Fibroblast of skin of right biceps (primary cell): ENCODE measurements around the gene CSRP2.

ENCODE experiments used
- DNase-seq: peaks from one replicate; pipeline ENCODE4 v3.0.0-alpha.2; 2013

CSRP2 gene

DNA sequence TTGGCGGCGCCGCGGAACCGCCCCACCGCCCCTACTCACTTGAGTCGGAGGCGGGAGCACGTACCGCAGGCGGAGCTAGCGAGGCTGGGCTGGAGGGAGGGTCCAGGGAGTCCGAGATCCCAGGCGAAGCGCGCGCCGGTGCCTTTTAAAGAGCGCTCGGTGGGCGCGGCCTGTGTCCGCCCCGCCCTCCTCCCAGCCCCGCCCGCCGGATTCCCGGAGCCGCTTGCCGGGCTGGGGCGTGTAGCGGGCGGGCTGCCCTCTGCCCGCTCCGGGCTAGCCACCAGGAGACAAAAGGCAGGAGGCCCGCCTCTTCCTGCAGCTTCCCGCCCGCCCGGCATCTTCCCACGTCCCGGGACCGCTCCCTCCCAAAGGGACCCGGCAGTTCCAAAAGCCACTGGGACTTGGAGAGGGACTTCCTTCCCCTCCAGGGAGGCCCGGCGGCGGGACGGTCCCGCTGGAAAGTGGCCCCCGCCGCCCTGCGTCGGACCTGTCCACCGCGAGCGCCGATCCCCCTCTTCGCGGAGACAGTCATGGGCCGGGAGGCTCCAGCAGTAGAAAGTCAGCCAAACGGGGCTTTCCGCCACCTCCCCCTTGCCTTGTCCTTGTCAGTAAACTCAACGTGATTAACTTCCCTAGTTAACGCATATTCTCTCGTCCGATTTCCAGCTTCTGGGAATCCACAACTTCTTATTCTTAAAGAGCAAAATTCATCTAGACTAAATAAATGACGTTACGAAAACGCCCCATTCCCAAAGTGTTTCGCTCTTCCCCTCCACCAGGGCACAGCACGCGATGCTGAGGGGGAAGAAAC, at the start of gene CSRP2:
TSS of gene CSRP2 (minus strand) at position 121 of the 811 bp plus-strand sequence. CDS start 12,759 bp downstream, outside the sequence.
- peak; percentile 93 for DNase-seq

DNA sequence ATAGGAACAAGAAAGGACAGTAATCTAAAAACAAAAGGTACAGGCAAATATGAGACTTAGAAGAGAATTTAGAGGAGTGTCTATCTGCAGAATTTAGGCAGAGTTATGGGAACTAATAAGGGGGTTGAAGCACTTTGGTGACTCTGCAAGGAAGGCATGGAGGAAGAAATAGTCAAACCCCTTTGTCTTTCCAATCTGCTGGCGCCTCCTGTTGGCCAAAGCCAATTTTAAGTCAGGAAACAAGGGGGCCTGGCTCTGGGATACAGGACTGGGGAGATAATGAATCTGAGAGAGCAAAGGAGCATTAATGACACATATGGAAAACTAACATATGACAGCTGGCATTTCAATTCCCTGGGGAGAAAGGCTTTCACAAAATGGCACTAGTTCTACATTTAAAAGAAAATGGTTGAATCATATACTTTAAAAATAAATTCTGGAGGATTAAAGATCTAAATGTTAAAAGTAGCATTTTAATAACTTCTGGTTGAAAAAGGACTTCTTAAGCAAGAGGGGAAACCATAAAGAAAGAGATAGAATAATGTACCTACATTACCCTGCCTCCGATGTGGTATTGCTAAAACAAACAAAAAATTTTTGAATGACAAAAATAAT, 48.5 kb upstream of the CSRP2 start:
- DNase-seq: peak; percentile 44

DNA sequence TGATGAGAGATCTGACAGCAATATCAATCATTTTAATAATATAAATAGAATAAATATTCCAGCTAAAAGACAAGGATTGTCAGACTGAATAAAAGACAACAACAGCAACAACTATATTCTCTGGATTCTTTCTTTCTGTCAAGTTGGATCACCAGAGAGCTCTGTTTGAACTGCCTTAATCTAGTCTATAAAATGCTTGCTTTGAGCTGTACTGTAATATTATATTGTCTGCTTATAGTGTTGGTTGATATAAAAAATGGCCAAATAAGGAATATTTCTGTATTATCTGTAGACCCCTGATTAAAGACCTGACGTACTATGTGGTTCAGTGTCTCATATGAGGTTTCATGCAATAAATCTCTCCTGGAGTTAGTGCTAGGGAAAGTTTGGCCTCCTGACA, 46.3 kb upstream of the CSRP2 start:
- DNase-seq: no peak

DNA sequence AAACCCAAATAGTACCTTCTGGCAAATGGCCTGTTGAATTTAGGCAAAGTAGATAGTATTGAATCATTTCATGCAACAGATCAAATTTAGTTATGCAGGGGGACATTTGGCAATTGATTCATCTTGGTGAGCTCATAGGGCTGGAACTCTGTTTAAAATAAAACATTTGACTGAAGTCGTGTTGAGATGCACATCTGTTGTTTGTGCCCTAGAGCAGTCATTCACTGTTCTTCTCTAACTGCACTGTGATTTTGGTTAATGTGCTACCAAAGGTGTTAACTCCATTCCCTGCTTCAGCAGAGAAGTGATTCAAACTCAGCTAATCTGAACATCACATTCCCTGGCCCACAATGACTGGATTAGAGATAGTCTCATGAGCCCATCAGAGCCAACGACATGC, 44.0 kb upstream of the CSRP2 start:
- peak; percentile 27 for DNase-seq

DNA sequence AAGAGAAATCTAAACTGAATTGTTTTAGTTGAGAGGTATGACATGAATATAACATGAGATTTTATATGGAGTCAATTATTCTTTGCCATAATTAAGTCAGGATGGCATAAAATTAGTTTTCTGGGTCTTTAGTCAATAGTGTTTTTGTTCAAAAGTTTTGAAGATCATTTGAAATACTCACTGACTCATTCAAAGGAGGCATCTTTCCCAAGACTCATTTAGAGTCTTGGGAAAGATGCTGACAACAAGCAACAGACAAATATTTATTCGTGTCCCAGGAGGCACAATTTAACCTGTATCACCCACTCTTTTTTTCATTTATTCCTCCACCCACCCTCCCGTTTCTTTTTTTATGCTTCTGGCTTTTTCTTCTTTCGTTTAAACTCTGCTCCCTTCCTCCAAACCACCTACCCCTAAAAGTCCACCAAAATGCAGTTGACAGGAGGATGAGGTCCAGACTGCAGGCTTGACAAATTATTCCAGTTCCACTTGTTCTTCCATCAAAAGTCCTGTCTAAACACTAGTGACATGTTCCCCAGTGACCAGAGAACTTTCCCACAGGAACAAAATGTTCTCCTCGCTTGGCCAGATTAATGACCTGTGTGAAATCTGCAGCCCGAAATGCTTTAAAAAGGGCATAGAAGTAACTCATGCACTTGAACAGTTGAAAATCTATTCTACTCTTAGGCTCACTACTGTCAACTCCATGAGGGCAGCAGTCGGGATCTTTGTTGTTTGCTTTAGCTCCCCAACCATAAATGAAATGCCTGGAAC, 43.3 kb upstream of the CSRP2 start:
- no peak for DNase-seq

DNA sequence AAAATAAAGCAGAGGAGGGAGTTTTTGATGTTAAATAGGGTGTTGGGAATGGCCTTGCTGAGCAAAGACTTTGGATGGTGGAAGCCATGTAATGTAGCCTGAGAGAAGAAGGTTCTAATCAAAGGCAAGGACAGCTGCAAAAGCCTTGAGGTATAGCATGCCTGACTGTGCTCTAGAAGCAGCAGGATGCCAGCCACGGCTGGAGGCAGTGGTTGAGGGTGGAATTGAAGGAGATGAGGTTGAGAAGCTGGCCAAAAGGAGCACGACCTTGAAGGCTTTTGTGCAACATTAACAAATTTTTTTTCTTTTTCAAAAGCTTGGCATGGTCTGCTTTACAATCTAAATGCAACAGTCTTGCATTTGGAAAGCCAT, 42.3 kb upstream of the CSRP2 start:
- DNase-seq: no peak

DNA sequence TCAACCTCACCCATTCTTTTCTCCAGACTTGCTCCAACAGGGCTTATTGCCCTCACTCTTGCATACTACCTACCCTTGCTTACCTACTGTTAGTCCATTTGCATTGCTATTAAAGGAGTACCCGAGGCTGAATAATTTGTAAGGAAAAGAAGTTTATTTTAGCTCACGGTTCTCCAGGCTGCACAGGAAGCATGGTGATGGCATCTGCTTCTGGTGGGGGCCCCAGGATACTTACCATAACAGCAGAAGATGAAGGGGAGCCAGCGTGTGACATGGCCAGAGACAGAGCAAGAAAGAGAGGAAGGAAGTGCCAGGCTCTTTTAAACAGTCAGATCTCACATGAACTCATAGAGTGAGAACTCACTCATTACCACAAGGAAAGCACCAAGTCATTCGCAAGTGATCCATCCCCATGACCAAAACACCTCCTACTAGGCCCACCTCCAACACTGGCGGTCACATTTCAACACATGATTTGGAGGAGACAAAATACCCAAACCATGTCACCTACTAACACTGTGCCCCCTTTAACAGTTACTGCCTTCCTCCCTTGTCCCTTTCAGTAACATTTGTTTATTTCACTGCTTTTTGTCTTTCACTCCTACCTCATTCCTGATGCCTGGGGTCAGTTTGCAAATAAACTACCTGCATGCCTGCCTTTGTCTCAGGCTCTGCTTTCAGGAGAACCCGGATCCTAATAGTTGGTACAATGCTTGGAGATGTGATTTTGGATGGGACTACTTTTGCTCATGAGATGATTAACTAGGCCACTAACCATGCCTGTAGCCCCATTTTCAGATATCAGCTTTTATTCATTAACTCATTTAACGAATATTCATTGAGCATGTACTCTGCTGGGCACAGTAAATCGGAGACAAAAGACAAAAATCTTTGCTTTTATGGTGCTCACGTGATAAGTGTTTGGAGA, 41.6 kb upstream of the CSRP2 start:
- DNase-seq: no peak

DNA sequence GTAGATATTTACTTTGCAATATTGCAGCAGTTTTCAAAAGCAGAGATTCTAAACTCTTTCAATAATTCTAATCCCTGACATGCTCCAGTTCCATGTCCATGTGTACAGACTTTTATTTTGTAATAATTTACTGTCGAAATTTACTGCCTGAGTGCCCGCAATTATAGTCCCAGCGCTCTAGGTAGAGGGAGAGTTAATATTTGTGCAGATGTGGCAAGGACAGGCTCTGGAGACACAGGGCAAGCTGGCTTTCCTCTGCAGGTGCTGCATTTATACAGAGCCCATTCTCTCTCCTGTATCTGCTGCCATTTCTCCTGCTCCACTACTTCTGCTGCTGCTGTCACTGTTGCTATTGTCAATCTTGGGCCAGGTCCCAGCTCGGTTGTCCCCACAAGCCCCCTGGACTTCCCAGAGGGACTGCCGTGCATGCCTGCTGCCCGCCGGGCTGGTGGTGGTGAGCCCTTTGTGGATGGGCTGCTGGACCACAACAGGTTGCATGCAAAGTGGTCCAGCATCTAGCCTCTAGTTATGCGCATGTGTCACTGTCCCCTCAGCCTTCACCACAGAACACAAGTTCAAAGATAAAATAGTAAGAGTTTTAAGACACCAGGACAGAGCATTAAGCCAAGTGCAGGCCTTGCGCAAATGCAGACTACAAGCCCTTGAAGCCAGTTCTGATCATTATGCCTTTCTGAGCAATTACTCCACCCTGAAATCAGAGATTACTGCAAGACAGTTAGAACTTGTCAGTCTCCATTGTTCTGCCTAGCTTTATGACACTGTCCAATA, 40.8 kb upstream of the CSRP2 start:
- DNase-seq: no peak

DNA sequence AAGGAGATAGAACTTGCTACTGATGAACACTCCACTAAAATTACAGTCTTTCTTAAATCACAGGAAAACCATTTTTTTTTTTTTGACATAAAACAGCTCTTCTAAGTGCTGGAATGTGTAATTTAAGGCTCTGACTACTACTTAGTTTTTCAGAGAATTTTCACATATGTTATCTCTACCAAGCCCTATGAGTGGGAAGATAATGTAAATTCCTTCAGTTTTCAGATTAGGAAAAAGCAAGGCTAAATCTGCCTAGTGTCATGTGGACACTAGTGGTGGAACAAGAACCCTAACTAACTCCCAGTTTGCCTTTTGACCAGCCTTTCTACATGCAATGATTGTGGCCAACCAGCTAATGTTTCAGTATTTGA, 37.3 kb upstream of the CSRP2 start:
- no peak for DNase-seq

DNA sequence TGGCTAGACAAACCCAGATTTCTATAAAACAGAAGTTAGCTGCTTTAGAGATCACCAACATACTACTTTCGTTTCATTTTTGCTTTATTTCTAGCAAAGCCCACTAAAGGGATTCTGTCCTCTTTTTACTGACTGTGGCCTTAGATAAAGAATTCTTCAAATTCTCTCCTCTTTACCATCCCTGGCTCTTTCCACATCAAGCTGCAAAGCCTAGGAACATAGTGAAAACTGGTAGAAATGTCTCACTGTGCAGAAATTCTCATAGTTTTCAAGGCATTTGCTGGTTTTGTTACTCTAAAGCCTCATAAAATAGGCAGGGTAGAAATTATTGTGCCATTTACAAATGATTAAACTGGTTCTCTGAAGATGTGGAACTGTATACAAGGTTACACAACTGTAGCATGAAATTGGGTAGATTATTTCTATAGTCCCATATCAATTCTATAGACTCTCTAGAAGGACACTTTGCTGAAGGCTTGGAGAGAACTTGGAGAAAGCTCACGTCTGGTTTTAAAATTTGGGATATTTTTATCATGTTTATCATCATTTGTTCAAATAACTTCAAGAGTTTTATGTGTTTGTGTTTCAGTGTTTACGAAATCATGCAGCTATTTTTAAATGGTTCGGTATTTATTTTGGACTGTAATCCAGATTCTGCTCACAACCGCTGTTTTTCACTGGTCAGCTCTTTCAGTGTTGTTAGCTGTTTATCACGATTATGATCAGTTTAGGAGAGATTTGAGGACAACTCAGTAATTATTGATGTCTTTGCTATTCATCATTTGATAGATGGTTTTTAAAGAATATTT, 36.7 kb upstream of the CSRP2 start:
- DNase-seq: no peak

DNA sequence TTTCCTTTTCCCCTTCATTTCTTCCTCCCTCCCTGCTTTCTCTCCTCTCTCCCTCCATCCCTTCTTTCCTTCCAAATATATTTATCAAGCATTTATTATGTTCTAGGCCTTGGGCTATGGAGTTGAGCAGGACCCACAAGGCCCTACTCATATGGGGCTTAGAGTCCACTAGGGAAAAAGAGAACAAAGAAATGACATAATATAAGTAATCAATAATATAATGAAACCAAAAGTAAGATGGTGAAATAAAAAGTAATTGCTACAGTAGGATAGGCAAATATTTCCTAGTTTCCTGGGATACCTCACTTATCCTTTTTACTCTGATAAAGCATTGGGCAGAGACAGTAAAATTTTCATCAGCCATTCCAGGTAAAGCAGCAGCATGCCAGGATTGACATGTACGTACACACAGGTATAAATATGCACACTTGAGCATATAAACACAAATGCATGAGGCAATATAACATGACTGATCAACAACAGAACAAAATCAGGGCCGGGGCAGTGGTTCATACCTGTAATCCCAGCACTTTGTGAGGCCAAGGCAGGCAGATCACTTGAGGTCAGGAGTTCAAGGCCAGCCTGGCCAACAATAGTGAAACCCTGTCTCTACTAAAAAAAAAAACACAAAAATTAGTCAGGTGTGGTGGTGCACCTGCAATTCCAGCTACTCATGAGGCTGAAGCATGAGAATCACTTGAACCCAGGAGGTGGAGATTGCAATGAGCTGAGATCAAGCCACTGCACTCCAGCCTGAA, 35.5 kb upstream of the CSRP2 start:
- no peak for DNase-seq

DNA sequence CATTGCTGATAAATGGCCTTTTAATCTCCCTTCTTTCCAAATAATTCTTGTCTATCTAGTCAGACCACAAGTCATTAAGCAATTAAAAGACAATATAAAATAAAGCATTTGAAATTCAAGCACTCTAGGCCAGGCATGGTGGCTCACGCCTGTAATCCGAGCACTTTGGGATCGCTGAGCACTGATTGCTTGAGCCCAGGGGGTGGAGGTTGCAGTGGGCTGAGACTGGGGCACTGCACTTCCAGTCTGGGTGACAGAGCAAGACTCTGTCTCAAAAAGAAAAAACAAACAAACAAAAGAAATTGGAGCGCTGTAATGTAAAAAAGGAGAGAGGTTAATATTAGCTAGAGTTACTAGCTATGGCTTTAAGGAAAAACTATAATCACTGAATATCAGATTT, 30.5 kb upstream of the CSRP2 start:
- peak; percentile 23 for DNase-seq

DNA sequence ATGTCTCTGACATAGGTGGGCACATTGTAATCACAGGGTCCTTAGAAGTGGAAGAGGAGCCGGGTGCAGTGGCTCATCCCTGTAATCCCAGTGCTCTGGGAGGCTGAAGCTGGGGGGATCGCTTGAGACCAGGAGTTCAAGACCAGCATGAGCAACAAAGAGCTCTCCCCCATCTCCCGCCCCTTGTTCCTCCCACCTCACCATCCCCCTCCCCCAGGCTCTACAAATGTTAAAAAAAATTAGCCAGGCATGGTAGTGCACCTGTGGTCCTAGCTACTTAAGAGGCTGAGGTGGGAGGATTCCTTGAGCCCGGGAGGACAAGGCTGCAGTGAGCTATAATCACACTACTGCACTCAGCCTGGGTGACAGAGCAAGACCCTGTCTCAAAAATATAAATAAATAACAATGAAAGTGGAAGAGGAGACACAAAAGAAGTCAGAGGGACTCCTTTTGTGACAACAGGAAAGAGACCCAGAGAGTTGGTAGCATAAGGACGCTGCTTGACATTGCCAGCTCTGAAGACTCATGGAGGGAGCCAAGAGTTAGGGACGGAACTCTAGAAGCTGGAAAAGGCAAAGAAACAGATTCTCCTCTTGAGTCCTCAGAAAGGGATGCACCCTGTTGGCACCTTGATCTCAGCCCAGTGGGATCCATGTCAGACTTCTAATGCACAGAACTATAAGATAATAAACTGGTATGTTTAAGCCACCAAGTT, 29.6 kb upstream of the CSRP2 start:
- no peak for DNase-seq

DNA sequence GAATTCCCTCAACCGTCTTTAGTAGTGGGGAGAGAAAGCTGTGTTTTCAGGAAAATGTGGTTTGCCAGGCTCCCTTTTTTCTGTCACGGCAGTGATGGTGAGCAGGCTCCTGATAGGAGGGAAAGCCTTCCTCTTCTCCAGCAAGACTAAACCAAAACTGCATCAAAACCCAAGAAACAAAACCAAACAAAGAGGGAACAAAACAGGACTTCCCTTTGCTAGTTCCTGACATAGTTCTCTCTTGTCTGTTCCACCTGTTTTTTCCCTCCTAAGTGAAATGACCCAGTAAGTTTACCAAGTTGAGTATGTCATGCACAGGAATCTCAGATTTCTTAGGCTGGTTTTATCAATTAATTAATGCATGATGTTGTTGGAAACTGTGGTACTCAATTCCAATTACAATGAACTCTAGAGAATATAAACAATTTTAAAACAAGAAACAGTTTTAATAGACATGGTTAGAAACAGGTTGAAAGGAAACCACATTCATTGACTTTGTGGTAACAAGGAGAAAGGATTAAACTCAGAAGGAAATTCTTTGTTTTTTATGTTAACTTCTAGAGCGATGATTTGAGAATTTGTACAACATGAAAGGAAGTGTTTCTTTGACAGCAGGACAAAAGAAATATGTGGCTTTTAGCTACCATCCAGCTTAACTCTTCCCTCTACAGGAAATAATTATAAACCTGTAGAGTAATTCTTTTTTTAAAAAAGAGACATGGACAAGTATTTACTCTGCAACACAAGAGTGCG, 23.0 kb upstream of the CSRP2 start:
- no peak for DNase-seq

DNA sequence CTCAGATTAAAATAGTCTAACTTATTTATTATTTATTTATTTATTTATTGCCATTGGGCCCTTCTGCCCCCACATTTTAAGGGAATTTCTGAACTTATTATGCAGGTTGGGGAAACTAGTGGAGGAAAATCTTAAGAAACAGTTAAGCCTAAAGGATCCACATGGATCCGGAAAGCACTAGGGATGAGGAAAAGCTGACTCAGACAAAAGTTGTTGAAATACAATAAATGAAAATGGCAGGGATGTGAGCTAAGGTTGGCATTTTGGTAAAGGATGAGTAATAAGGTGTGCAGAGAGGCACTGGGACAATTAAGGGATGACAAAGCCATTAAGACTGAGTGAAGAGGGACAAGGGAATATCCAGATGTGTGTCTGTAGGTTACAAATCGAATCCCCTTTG, 20.7 kb upstream of the CSRP2 start:
- no peak for DNase-seq

DNA sequence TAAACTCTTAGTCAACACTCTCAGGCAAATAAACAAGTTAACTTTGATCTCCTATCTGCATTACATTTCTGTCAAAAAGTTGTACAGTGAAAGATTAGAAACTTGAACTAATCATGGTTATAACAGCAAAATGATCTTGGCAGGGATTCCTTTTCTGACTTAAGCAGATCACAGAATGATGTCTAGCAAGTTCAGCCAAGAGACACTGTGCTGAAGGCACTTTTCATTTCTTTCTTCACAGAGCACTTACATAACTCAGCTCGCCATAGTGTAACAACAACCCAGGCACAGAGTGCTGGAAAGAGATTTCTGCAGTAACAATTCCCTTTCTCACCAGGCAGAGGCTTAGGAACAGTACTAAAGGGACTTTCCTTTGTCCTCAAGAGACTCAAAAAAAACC, 19.6 kb upstream of the CSRP2 start:
- DNase-seq: no peak

DNA sequence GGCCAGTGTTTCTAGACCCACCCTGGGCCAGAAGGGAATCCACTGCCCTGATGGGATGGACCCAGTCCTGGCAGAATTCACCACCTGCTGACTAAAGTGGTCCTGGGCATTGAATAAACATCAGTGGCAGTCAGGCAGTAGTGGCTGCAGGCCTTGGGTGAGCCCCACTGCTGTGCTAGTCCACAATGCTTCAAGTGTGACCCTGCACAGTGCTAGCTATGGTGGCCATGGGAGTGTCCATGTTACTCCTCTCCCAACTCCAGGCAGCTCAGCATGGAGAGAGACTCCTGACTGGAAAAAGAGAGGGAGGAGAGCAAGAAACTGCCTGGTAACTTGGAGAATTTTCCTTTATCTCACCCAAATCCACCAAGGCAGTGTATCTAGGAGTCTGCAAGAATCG, 17.5 kb upstream of the CSRP2 start:
- DNase-seq: no peak

DNA sequence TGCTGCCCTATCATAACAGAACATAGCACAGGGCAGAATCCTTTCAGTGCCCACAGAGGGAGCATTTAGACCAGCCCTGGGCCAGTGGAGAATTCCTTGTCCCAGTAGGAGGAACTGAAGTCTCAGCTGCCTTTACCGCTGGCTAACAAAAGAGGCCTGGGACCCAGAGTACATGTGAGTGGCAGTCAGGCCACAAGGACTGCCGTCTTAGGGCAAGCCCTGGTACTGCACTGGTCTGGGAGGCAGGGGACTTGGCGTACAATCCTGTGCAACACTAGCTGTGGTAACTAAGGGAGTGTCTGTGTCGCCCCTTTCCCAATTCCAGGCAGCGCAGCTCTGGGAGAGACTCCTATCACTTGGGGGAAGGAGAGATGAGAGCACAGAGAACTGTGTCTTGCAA, 17.0 kb upstream of the CSRP2 start:
- DNase-seq: no peak

DNA sequence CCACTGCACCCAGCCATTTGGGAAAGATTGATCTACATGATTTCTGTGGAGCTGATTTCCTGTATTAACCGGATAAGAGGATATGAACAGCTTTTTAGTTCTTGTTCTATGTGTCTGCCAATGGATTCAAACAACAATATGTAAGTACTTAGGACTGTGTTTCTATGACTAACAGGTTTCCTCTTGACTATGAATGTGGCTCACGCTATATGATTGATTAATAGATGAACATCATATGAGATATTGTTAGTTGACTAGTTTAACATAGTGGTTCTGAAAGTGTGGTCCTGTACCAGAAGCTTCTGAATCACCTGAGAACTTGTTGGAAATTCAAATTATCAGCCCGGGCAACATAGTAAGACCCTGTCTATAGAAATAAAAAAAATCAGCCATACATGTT, 12.8 kb upstream of the CSRP2 start:
- no peak for DNase-seq
